Measurements from ENCODE around the gene FGF22.

The FGF22 gene

GRCh38 chr19:680287-681028 lies 40.8 kb downstream of the FGF22 start:
- no peak for TF ChIP-seq Cebpa-rat (IDR thresholded peaks at IDR 0.05)
- Histone ChIP-seq H4K20me1 (peaks cover 11 to 32% (median 21%) of the 10 kb centered on the region in 11 experiments; a peak in 19 of 22 replicates), H3K9ac (peak overlapping the region; percentile 83 to 98 (median 92)), H3K9me3 (replicated peaks in 1 of 11) (no peaks in the 10 kb centered on the region), H3K27me3 (peaks cover 37 to 46% (median 44%) of the 10 kb centered on the region in 11 experiments), H3K36me3 (no peaks in the 10 kb centered on the region), H3K4me2 (peak overlapping the region; percentile 77 to 97 (median 95)), H3K4me3 (peak overlapping the region; percentile 77 to 91 (median 86)), H3K27ac (peak overlapping the region; percentile 86 to 94 (median 92)), H3K4me1 (peaks cover 13 to 42% (median 34%) of the 10 kb centered on the region in 10 experiments)

- H3K27ac ChIP-seq, result peak overlapping the region; percentile 78 to 94 (median 86); a peak in 21 of 22 replicates
Measured at GRCh38 chr19:681029-682019, 41.6 kb downstream of the FGF22 start.

GRCh38 chr19:682678-683320 lies 43.1 kb downstream of the FGF22 start:
- H3K27me3 ChIP-seq, result peaks cover 16 to 32% (median 26%) of the 10 kb centered on the region in 11 experiments

More at GRCh38 chr19:681029-682019, 41.6 kb downstream of the FGF22 start:
- no peak for TF ChIP-seq Cebpa-rat (IDR thresholded peaks at IDR 0.05)
- Histone ChIP-seq H3K4me2 (peak overlapping the region; percentile 55 to 87 (median 75)), H4K20me1 (peaks cover 11 to 26% (median 20%) of the 10 kb centered on the region in 11 experiments; a peak in 19 of 22 replicates), H3K9ac (peak overlapping the region; percentile 75 to 86 (median 82); a peak in 21 of 22 replicates), H3K27me3 (peaks cover 31 to 45% (median 41%) of the 10 kb centered on the region in 11 experiments), H3K9me3 (replicated peaks in 1 of 11) (no peaks in the 10 kb centered on the region), H3K4me3 (peak overlapping the region; percentile 50 to 86 (median 58); a peak in 17 of 20 replicates), H3K4me1 (peaks cover 13 to 41% (median 37%) of the 10 kb centered on the region in 10 experiments), H3K36me3 (no peaks in the 10 kb centered on the region)

GRCh38 chr19:685454-685931 lies 45.8 kb downstream of the FGF22 start:
- peak overlapping the region in 1 of 11 experiments; percentile 9; a peak in 1 of 22 replicates for H3K27ac ChIP-seq
- peaks cover 0 to 15% (median 9%) of the 10 kb centered on the region in 11 experiments; a peak in 10 of 22 replicates for H3K27me3 ChIP-seq
- H4K20me1 ChIP-seq, result no peaks in the 10 kb centered on the region
- H3K9ac ChIP-seq, result peak overlapping the region in 2 of 11 experiments; percentile 29 to 41; a peak in 1 of 22 replicates
- no peaks in the 10 kb centered on the region for H3K36me3 ChIP-seq
- peaks cover 6 to 18% (median 17%) of the 10 kb centered on the region in 10 experiments for H3K4me1 ChIP-seq
- H3K4me3 ChIP-seq, result no peak overlapping the region
- no peak for TF ChIP-seq Cebpa-rat (IDR thresholded peaks at IDR 0.05)
- peak overlapping the region; percentile 14 to 59 (median 42); a peak in 19 of 22 replicates for H3K4me2 ChIP-seq
- H3K9me3 ChIP-seq (replicated peaks in 1 of 11), result peaks cover 0 to 9% (median 5%) of the 10 kb centered on the region in 11 experiments; a peak in 5 of 22 replicates

More at GRCh38 chr19:682678-683320, 43.1 kb downstream of the FGF22 start:
- no peak for TF ChIP-seq Cebpa-rat (IDR thresholded peaks at IDR 0.05)
- Histone ChIP-seq H3K27ac (peak overlapping the region in 2 of 11 experiments; percentile 14 to 44; a peak in 2 of 22 replicates), H3K9me3 (replicated peaks in 1 of 11) (no peaks in the 10 kb centered on the region), H3K4me3 (no peak overlapping the region), H3K9ac (no peak overlapping the region), H3K36me3 (no peaks in the 10 kb centered on the region), H3K4me2 (no peak overlapping the region), H4K20me1 (peaks cover 9 to 19% (median 17%) of the 10 kb centered on the region in 11 experiments; a peak in 18 of 22 replicates), H3K4me1 (peaks cover 13 to 33% (median 31%) of the 10 kb centered on the region in 10 experiments)

- Histone ChIP-seq H3K36me3 (no peaks in the 10 kb centered on the region), H3K9me3 (replicated peaks in 1 of 11) (peaks cover 0 to 9% (median 5%) of the 10 kb centered on the region in 11 experiments; a peak in 5 of 22 replicates), H3K27me3 (peaks cover 0 to 15% (median 9%) of the 10 kb centered on the region in 11 experiments; a peak in 10 of 22 replicates), H3K27ac (no peak overlapping the region), H3K4me2 (no peak overlapping the region), H3K9ac (no peak overlapping the region), H3K4me3 (no peak overlapping the region), H4K20me1 (no peaks in the 10 kb centered on the region), H3K4me1 (peaks cover 0 to 18% (median 12%) of the 10 kb centered on the region in 10 experiments; a peak in 18 of 20 replicates)
- no peak for TF ChIP-seq Cebpa-rat (IDR thresholded peaks at IDR 0.05)
Measured at GRCh38 chr19:686589-687297, 47.1 kb downstream of the FGF22 start.

- peaks cover 0 to 22% (median 13%) of the 10 kb centered on the region in 10 experiments; a peak in 14 of 20 replicates for H3K4me1 ChIP-seq
- peaks cover 0 to 15% (median 9%) of the 10 kb centered on the region in 11 experiments; a peak in 10 of 22 replicates for H3K27me3 ChIP-seq
- H4K20me1 ChIP-seq, result no peaks in the 10 kb centered on the region
- no peaks in the 10 kb centered on the region for H3K36me3 ChIP-seq
- no peak overlapping the region for H3K4me2 ChIP-seq
- no peak overlapping the region for H3K27ac ChIP-seq
- peaks cover 0 to 9% (median 5%) of the 10 kb centered on the region in 11 experiments; a peak in 5 of 22 replicates for H3K9me3 ChIP-seq (replicated peaks in 1 of 11)
- H3K4me3 ChIP-seq, result no peak overlapping the region
- H3K9ac ChIP-seq, result no peak overlapping the region
- no peak for TF ChIP-seq Cebpa-rat (IDR thresholded peaks at IDR 0.05)
Measured at GRCh38 chr19:687569-688166, 48.0 kb downstream of the FGF22 start.

GRCh38 chr19:688214-688613 lies 48.5 kb downstream of the FGF22 start:
- H3K9ac ChIP-seq, result no peak overlapping the region
- no peaks in the 10 kb centered on the region for H4K20me1 ChIP-seq
- H3K4me2 ChIP-seq, result no peak overlapping the region
- no peak overlapping the region for H3K27ac ChIP-seq
- H3K4me3 ChIP-seq, result no peak overlapping the region
- H3K9me3 ChIP-seq (replicated peaks in 1 of 11), result peaks cover 0 to 9% (median 5%) of the 10 kb centered on the region in 11 experiments; a peak in 5 of 22 replicates
- H3K36me3 ChIP-seq, result no peaks in the 10 kb centered on the region
- H3K27me3 ChIP-seq, result peaks cover 0 to 15% (median 9%) of the 10 kb centered on the region in 11 experiments; a peak in 10 of 22 replicates
- peaks cover 5 to 27% (median 18%) of the 10 kb centered on the region in 10 experiments; a peak in 18 of 20 replicates for H3K4me1 ChIP-seq
- TF ChIP-seq Cebpa-rat (IDR thresholded peaks at IDR 0.05), result no peak

All from BLaER1 treated with 17β-estradiol and CSF1 and Interleukin-3, amounts not matched to agents 10 nM and 100 nM (cell line).